Activated CD8-positive, alpha-beta memory T cell treated with anti-CD3 and anti-CD28 coated beads, Interleukin-2, amount 50 U/mL, for 48 hours (primary cell): Measurements from ENCODE around the gene RFTN2.
"Not testable (repeated sequence)": the region's sequence is repeated elsewhere in the genome, so short reads cannot be mapped to it uniquely, and the experiment has no call there.

Experiments
- DNase-seq: peaks from one replicate; pipeline ENCODE4 v3.0.0-alpha.2; 2020

Gene RFTN2

GRCh38 chr2:197600306-197600705, 75.1 kb downstream of the RFTN2 start:
- DNase-seq = no peak

- no peak for DNase-seq
Observed at GRCh38 chr2:197599285-197599965, 76.0 kb downstream of the RFTN2 start.

- DNase-seq = no peak
Observed at GRCh38 chr2:197598450-197598849, 76.9 kb downstream of the RFTN2 start.

GRCh38 chr2:197597166-197597565, 78.2 kb downstream of the RFTN2 start:
- DNase-seq = no peak

- DNase-seq = no peak
Observed at GRCh38 chr2:197596766-197597165, 78.6 kb downstream of the RFTN2 start.

- no peak for DNase-seq
Observed at GRCh38 chr2:197591339-197592072, 83.9 kb downstream of the RFTN2 start.

GRCh38 chr2:197587255-197587654, 88.1 kb downstream of the RFTN2 start:
- not testable (repeated sequence) for DNase-seq

GRCh38 chr2:197580166-197580565, 95.2 kb downstream of the RFTN2 start:
- not testable (repeated sequence) for DNase-seq

- DNase-seq = not testable (repeated sequence)
Observed at GRCh38 chr2:197578294-197578693, 97.1 kb downstream of the RFTN2 start.

- DNase-seq = no peak
Observed at GRCh38 chr2:197577446-197577845, 97.9 kb downstream of the RFTN2 start.

- no peak for DNase-seq
Observed at GRCh38 chr2:197576631-197577030, 98.8 kb downstream of the RFTN2 start.

- DNase-seq = no peak
Observed at GRCh38 chr2:197575987-197576386, 99.4 kb downstream of the RFTN2 start.

GRCh38 chr2:197573608-197574007, 101.8 kb downstream of the RFTN2 start:
- DNase-seq = no peak

GRCh38 chr2:197571627-197572271, 103.6 kb downstream of the RFTN2 start:
- no peak for DNase-seq

GRCh38 chr2:197560146-197560665, 115.2 kb downstream of the RFTN2 start:
- no peak for DNase-seq

- DNase-seq = no peak
Observed at GRCh38 chr2:197559681-197560080, 115.7 kb downstream of the RFTN2 start.

- DNase-seq = no peak
Observed at GRCh38 chr2:197558393-197558792, 117.0 kb downstream of the RFTN2 start.

- DNase-seq = no peak
Observed at GRCh38 chr2:197556456-197556855, 118.9 kb downstream of the RFTN2 start.

- no peak for DNase-seq
Observed at GRCh38 chr2:197555467-197555866, 119.9 kb downstream of the RFTN2 start.

GRCh38 chr2:197551260-197551659, 124.1 kb downstream of the RFTN2 start:
- not testable (repeated sequence) for DNase-seq

- DNase-seq = no peak
Observed at GRCh38 chr2:197548582-197548981, 126.8 kb downstream of the RFTN2 start.

GRCh38 chr2:197547163-197547900, 128.1 kb downstream of the RFTN2 start:
- no peak for DNase-seq

- no peak for DNase-seq
Observed at GRCh38 chr2:197543206-197543605, 132.2 kb downstream of the RFTN2 start.
